DMS53 treated with DMSO at 0.1 percent for 48 hours (cell line): ENCODE measurements around the gene ANXA10.
A peak's percentile ranks its signal among the peaks of the same experiment; 100 is the strongest.

Experiments
- DNase-seq: peaks from one replicate; lab custom pipeline; 2025; ENCODE audit not compliant: unreplicated experiment; lab: John Stamatoyannopoulos, UW

ANXA10 gene

DNA sequence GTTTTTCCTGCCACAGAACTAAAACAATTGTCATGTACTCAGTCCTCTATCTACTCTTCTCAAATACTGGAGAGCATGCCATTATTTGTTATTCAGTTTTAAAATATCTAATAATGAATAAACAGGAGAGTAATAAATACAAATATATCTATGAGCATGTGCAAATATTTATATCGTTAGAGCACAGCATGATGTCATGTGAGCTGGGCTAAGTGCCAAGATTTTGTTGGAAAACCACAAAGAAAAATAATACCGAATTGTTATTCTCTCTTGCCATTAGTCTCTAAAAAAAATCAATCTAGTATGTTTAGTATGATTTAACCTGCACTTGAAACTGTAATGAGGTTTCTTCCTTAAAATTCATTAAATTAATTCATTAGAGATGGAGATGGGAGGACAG lies 129.0 kb downstream of the ANXA10 start:
- DNase-seq = peak; percentile 62
